H1 (cell line): ENCODE data around the gene NFATC4. TPM values are rescaled to one million over a fixed set of nuclear protein-coding genes. Genes with fewer than 3 reads are reported as not detected.

Experiments used
- CTCF ChIA-PET: fragments of 300-600 bp; sonication (Branson Sonifier 250); formaldehyde crosslinking; loops from one replicate; lab custom pipeline; 2021; ENCODE audit not compliant: partially characterized antibody; lab: Charles Lee
- POLR2A ChIA-PET: fragments of 300-600 bp; sonication (Branson Sonifier 250); formaldehyde crosslinking; loops from one replicate; lab custom pipeline; 2021; ENCODE audit warnings: inconsistent platforms; ENCODE audit not compliant: partially characterized antibody; lab: Charles Lee
- DNase-seq, 2 experiments: peaks; one replicate each; pipeline versions ENCODE4 v3.0.0 to v3.0.0-alpha.2; 2010 to 2022; ENCODE audit warnings: low spot score in 2 of 2, low read depth in 1 of 2, mixed read lengths in 1 of 2
- FAIRE-seq: peaks from 2 replicates; lab custom pipeline; 2011; peaks lifted over from hg19 to GRCh38; lab: Jason Lieb, UNC
- H2AFZ ChIP-seq: 2 replicates; pipeline ENCODE4 v1.8.1; 2012; ENCODE audit warnings: low read length, inconsistent platforms
- H2AK5ac ChIP-seq: 2 replicates; pipeline ENCODE4 v1.6.1; 2013; ENCODE audit warnings: low read depth, low read length
- H2BK120ac ChIP-seq: replicated peaks from 2 replicates; pipeline ENCODE3; 2013; ENCODE audit warnings: low read depth, low read length, inconsistent platforms
- H2BK12ac ChIP-seq: 2 replicates; pipeline ENCODE4 v1.6.1; 2013; ENCODE audit warnings: low read depth, low read length
- H2BK15ac ChIP-seq: 2 replicates; pipeline ENCODE4 v1.6.1; 2013; ENCODE audit warnings: low read length
- H2BK20ac ChIP-seq: 2 replicates; pipeline ENCODE4 v1.6.1; 2013; ENCODE audit warnings: low read length
- H2BK5ac ChIP-seq: 2 replicates; pipeline ENCODE4 v1.6.1; 2013; ENCODE audit warnings: low read depth, low read length
- H3K14ac ChIP-seq: 2 replicates; pipeline ENCODE4 v1.6.1; 2013; ENCODE audit warnings: inconsistent platforms; ENCODE audit not compliant: insufficient read length
- H3K18ac ChIP-seq: 2 replicates; pipeline ENCODE4 v1.6.1; 2013; ENCODE audit warnings: low read length; ENCODE audit errors: extremely low read depth
- H3K23ac ChIP-seq: 2 replicates; pipeline ENCODE4 v1.6.1; 2013; ENCODE audit warnings: inconsistent platforms; ENCODE audit not compliant: insufficient read length
- H3K23me2 ChIP-seq: 2 replicates; pipeline ENCODE4 v1.6.1; 2013; ENCODE audit warnings: low read depth, low read length
- H3K27ac ChIP-seq: 2 replicates; pipeline ENCODE4 v1.6.1; 2011; ENCODE audit warnings: low read depth, low read length, inconsistent platforms
- H3K27me3 ChIP-seq, 4 experiments: replicated peaks in 1 of 4; 1 replicate in 1 of 4; 2 replicates in 3 of 4; pipeline versions ENCODE4 v1.6.1 to v1.8.1; 2011 to 2013; ENCODE audit warnings: low read length in 3 of 4, mild to moderate bottlenecking in 3 of 4, inconsistent platforms in 2 of 4, mixed read lengths in 2 of 4, moderate library complexity in 1 of 4; ENCODE audit not compliant: control insufficient read depth in 3 of 4, insufficient read depth in 3 of 4; ENCODE audit errors: extremely low read depth in 1 of 4
- H3K36me3 ChIP-seq, 4 experiments: 2 replicates each; pipeline versions ENCODE4 v1.6.1 to v1.8.1; 2011 to 2013; ENCODE audit warnings: mild to moderate bottlenecking in 4 of 4, low read length in 3 of 4, moderate library complexity in 2 of 4, control low read depth in 1 of 4, inconsistent platforms in 1 of 4; ENCODE audit not compliant: insufficient read depth in 4 of 4, control insufficient read depth in 2 of 4
- H3K4ac ChIP-seq: replicated peaks from 2 replicates; pipeline ENCODE3; 2013; ENCODE audit warnings: low read length, low read depth, mixed read lengths, inconsistent platforms; ENCODE audit not compliant: insufficient read length
- H3K4me1 ChIP-seq, 4 experiments: replicated peaks in 1 of 4; 1 replicate in 1 of 4; 2 replicates in 3 of 4; pipeline versions ENCODE4 v1.6.1 to v1.8.1; 2011 to 2013; ENCODE audit warnings: low read length in 3 of 4, inconsistent platforms in 2 of 4, mixed read lengths in 1 of 4; ENCODE audit not compliant: insufficient read depth in 4 of 4, control insufficient read depth in 3 of 4
- H3K4me2 ChIP-seq, 2 experiments: 2 replicates each; pipeline versions ENCODE4 v1.6.1 to v1.8.1; 2011 to 2013; ENCODE audit warnings: low read depth in 2 of 2, low read length in 2 of 2, control low read depth in 1 of 2, inconsistent platforms in 1 of 2, mild to moderate bottlenecking in 1 of 2; ENCODE audit not compliant: insufficient read depth in 1 of 2
- H3K4me3 ChIP-seq, 4 experiments: fragments of 200-600, 300-600 bp in 1 of 4; sonication (generic), shearing (Covaris generic), sonication (Bioruptor Twin) in 1 of 4; 2 replicates each; pipeline versions ENCODE4 v1.5.1 to v1.8.1; 2011 to 2016; ENCODE audit warnings: low read length in 4 of 4, low read depth in 3 of 4, control low read depth in 2 of 4, inconsistent platforms in 2 of 4, mild to moderate bottlenecking in 2 of 4, mixed read lengths in 1 of 4, moderate library complexity in 1 of 4; ENCODE audit not compliant: insufficient read depth in 2 of 4; ENCODE audit errors: extremely low read depth in 1 of 4
- H3K56ac ChIP-seq: replicated peaks from 2 replicates; pipeline ENCODE3; 2013; ENCODE audit warnings: low read depth, mild to moderate bottlenecking, mixed read lengths, low read length, inconsistent platforms; ENCODE audit not compliant: insufficient read length
- H3K79me1 ChIP-seq: 2 replicates; pipeline ENCODE4 v1.6.1; 2013; ENCODE audit warnings: low read depth, low read length, control low read depth
- H3K79me2 ChIP-seq, 2 experiments: 2 replicates each; pipeline versions ENCODE4 v1.6.1 to v1.8.1; 2012 to 2013; ENCODE audit warnings: low read length in 2 of 2, mild to moderate bottlenecking in 2 of 2, inconsistent platforms in 1 of 2; ENCODE audit not compliant: insufficient read depth in 2 of 2, control insufficient read depth in 1 of 2
- H3K9ac ChIP-seq, 4 experiments: replicated peaks in 1 of 4; 1 replicate in 1 of 4; 2 replicates in 3 of 4; pipeline versions ENCODE4 v1.6.1 to v1.8.1; 2011 to 2013; ENCODE audit warnings: low read depth in 3 of 4, low read length in 3 of 4, control low read depth in 2 of 4, mild to moderate bottlenecking in 2 of 4, moderate library complexity in 2 of 4, inconsistent platforms in 1 of 4; ENCODE audit errors: extremely low read depth in 1 of 4
- H3K9me3 ChIP-seq, 2 experiments: 2 replicates each; pipeline versions ENCODE4 v1.6.1 to v1.8.1; 2012 to 2013; ENCODE audit warnings: mild to moderate bottlenecking in 2 of 2, moderate library complexity in 2 of 2, control low read depth in 1 of 2, inconsistent platforms in 1 of 2, low read depth in 1 of 2, low read length in 1 of 2, mixed read lengths in 1 of 2; ENCODE audit not compliant: insufficient read depth in 2 of 2
- H4K20me1 ChIP-seq, 2 experiments: replicated peaks in 1 of 2; 2 replicates each; pipeline versions ENCODE3 to v1.8.1; 2011 to 2013; ENCODE audit warnings: inconsistent platforms in 2 of 2, low read length in 2 of 2, mild to moderate bottlenecking in 1 of 2; ENCODE audit not compliant: insufficient read depth in 2 of 2, control insufficient read depth in 1 of 2
- H4K5ac ChIP-seq: 2 replicates; pipeline ENCODE4 v1.6.1; 2013; ENCODE audit warnings: low read length, low read depth, mixed read lengths, inconsistent platforms; ENCODE audit not compliant: insufficient read length
- H4K8ac ChIP-seq: 2 replicates; pipeline ENCODE4 v1.8.0; 2013; ENCODE audit warnings: mild to moderate bottlenecking, moderate library complexity, low read length, inconsistent platforms; ENCODE audit not compliant: insufficient read depth; ENCODE audit errors: extremely low read depth
- H4K91ac ChIP-seq: replicated peaks from 2 replicates; pipeline ENCODE3; 2013; ENCODE audit warnings: low read length, mixed read lengths, inconsistent platforms; ENCODE audit not compliant: insufficient read length
- CHD2 ChIP-seq: IDR thresholded peaks from 2 replicates; pipeline ENCODE4 v1.6.1; 2012; ENCODE audit warnings: low read length, improper control_type of control experiment
- FOSL1 ChIP-seq: IDR thresholded peaks from 2 replicates; pipeline ENCODE4 v1.6.1; 2011; ENCODE audit warnings: mild to moderate bottlenecking, low read depth, low read length, moderate library complexity; ENCODE audit not compliant: insufficient read depth
- GTF2F1 ChIP-seq: IDR thresholded peaks from 2 replicates; pipeline ENCODE4 v1.6.1; 2012; ENCODE audit warnings: low read depth, low read length, improper control_type of control experiment, borderline replicate concordance
- HDAC2 ChIP-seq, 2 experiments: fragments of 300-600 bp in 1 of 2; sonication (generic) in 1 of 2; IDR thresholded peaks; 2 replicates each; pipeline ENCODE4 v1.6.1; 2011 to 2012; ENCODE audit warnings: low read depth in 2 of 2, low read length in 2 of 2, mild to moderate bottlenecking in 2 of 2, moderate library complexity in 2 of 2, borderline replicate concordance in 1 of 2, inconsistent platforms in 1 of 2
- KDM4A ChIP-seq: IDR thresholded peaks from one replicate; pipeline ENCODE4 v1.7.1; 2012; ENCODE audit warnings: low read depth, mild to moderate bottlenecking, moderate library complexity, low read length, inconsistent platforms; ENCODE audit not compliant: severe bottlenecking
- PHF8 ChIP-seq: fragments of 200-600 bp; sonication (generic); conservative IDR thresholded peaks from 2 replicates; pipeline ENCODE4 v1.7.1; 2012; ENCODE audit warnings: low read depth, mild to moderate bottlenecking, inconsistent platforms, low read length, moderate library complexity
- RAD21 ChIP-seq, 2 experiments: IDR thresholded peaks in 1 of 2; conservative IDR thresholded peaks in 1 of 2; 2 replicates each; pipeline ENCODE4 v1.6.1; 2011; ENCODE audit warnings: low read depth in 2 of 2, low read length in 2 of 2, improper control_type of control experiment in 1 of 2, inconsistent platforms in 1 of 2, mild to moderate bottlenecking in 1 of 2, moderate library complexity in 1 of 2
- SAP30 ChIP-seq: fragments of 300-600 bp; sonication (generic); IDR thresholded peaks from 2 replicates; pipeline ENCODE4 v1.7.1; 2012; ENCODE audit warnings: low read length, moderate library complexity, mild to moderate bottlenecking, inconsistent platforms; ENCODE audit not compliant: insufficient read depth, insufficient replicate concordance
- SP4 ChIP-seq: IDR thresholded peaks from 2 replicates; pipeline ENCODE4 v1.6.1; 2012; ENCODE audit warnings: low read length, inconsistent platforms
- TBP ChIP-seq: IDR thresholded peaks from 2 replicates; pipeline ENCODE4 v1.6.1; 2011; ENCODE audit warnings: low read depth, low read length, improper control_type of control experiment
- WGBS, 2 experiments: shearing (Covaris generic) in 1 of 2; methylation state at CpG; one replicate each; pipeline versions ENCODE4 v1.1.6 to v1.1.7; 2013 to 2015; ENCODE audit warnings: low lambda C conversion rate in 2 of 2, mixed read lengths in 2 of 2, inconsistent platforms in 1 of 2, low coverage in 1 of 2, missing lambda C conversion rate in 1 of 2; ENCODE audit not compliant: insufficient replicate concordance in 2 of 2, insufficient coverage in 1 of 2, insufficient read length in 1 of 2; ENCODE audit errors: extremely low coverage in 1 of 2, missing lambda C conversion rate in 1 of 2; 5-methylcytosine and 5-hydroxymethylcytosine counted together
- polyA plus RNA-seq, 7 experiments: library from polyadenylated mRNA; depleted of rRNA in 3 of 7; stranded (reverse) in 5 of 7; unstranded in 2 of 7; fragments of >200 nt in 5 of 7; fragments of 200-250 nt in 2 of 7; gene quantifications; 1 replicate in 5 of 7; 2 replicates in 1 of 7; 4 replicates in 1 of 7; pipeline versions ENCODE4 v1.2.1 to v1.2.3, GENCODE V29; 2011 to 2013; ENCODE audit warnings: missing spikeins in 2 of 7, mixed read lengths in 2 of 7
- total RNA-seq: library from RNA; stranded (reverse); fragmentation: NEBNext Ultra II Directional; extraction: Animal tissue kit (Norgen Biotek cat#: 25700); gene quantifications from 2 replicates; pipeline ENCODE4 v1.2.1, GENCODE V29; 2021

NFATC4 gene
- total and polyA plus RNA-seq, 2 of the 8 experiments (the other 6 are each of a cell fraction or from before 2014, with no cell fraction given) = 47.3 to 50.3 TPM

GRCh38 chr14:24368212-24368561, 203 bp downstream of the NFATC4 start:
- Histone ChIP-seq H2AFZ (no peak overlapping the region), H3K4ac (peak overlapping the region; percentile 73), H4K5ac (peak overlapping the region; percentile 55), H3K56ac (peak overlapping the region; percentile 85), H3K4me3 (peak overlapping the region; percentile 73 to 100 (median 82)), H3K79me1 (no peaks in the 10 kb centered on the region; the same call in 1 of the 2 replicates), H4K8ac (peak overlapping the region; percentile 57), H2BK120ac (no peak overlapping the region), H3K9me3 (no peaks in the 10 kb centered on the region), H3K36me3 (peaks cover 0 to 3% (median 3%) of the 10 kb centered on the region in 4 experiments; a peak in 5 of 8 replicates), H2BK20ac (no peak overlapping the region), H3K27me3 (no peaks in the 10 kb centered on the region; a peak in 1 of 7 replicates), H3K14ac (no peak overlapping the region), H3K27ac (peak overlapping the region; percentile 10; the same call in 1 of the 2 replicates), H3K4me2 (peak overlapping the region; percentile 76 to 82), H4K20me1 (peaks cover 0 to 2% of the 10 kb centered on the region in 2 experiments), H3K23ac (no peak overlapping the region), H3K9ac (peak overlapping the region in 3 of 4 experiments; percentile 29 to 45 (median 43); a peak in 5 of 7 replicates), H3K23me2 (peaks cover 16% of the 10 kb centered on the region), H2BK5ac (peak overlapping the region; percentile 44; the same call in 1 of the 2 replicates), H2BK12ac (no peak overlapping the region), H2AK5ac (no peak overlapping the region), H4K91ac (peak overlapping the region; percentile 79), H3K18ac (no peak overlapping the region; the same call in 1 of the 2 replicates), H2BK15ac (no peak overlapping the region), H3K4me1 (peaks cover 0 to 10% (median 7%) of the 10 kb centered on the region in 4 experiments; a peak in 6 of 7 replicates), H3K79me2 (no peaks in the 10 kb centered on the region)
- ChIA-PET CTCF (interaction anchor here (0.6 to 16.4 kb wide), 9 partner anchors 9 to 59 kb away, joined by 3 to 207 read pairs (median 5); partner anchors contain the start of genes ADCY4, CBLN3, KHNYN and RIPK3), POLR2A (interaction anchor here (1.0 to 4.2 kb wide), 4 partner anchors 11 to 69 kb away, joined by 3 to 24 read pairs (median 4); no protein-coding TSS in a partner anchor)
- TF ChIP-seq SAP30 (peak; percentile 88), HDAC2 (IDR thresholded peaks at IDR 0.05; ENCODE audit: borderline replicate concordance in 1 of 2, low read depth in 2 of 2, low read length in 2 of 2) (0 out of 4 replicates have a peak, but pooled peaks of 1 of the 2 experiments have one; percentile 12), TBP (no peak), SP4 (no peak), CHD2 (no peak), RAD21 (IDR thresholded peaks at IDR 0.05 in 1 of 2, conservative IDR thresholded peaks at IDR 0.05 in 1 of 2; ENCODE audit: low read depth in 2 of 2, low read length in 2 of 2) (no peak), GTF2F1 (no peak), FOSL1 (no peak), PHF8 (0 out of 2 replicates have a peak, but pooled peaks have one; percentile 34), KDM4A (peak; percentile 18)
- FAIRE-seq (no peak), DNase-seq (peak in 1 of 2 experiments; percentile 78)
- WGBS, 2 experiments = 4% methylated on average over 7 of the region's 15 CpGs; no CpG with 5 or more reads in 1 of the 2 experiments
